Measurements from ENCODE around the gene SLC16A5.

GRCh38 chr17:75041656-75042280, 46.0 kb upstream of the SLC16A5 start:
- no peak for TF ChIP-seq ZNF8 (CRISPR knock-in tag; IDR thresholded peaks at IDR 0.05)
- no peak for TF ChIP-seq PATZ1 (CRISPR knock-in tag; IDR thresholded peaks at IDR 0.05; ENCODE audit: borderline replicate concordance)
- TF ChIP-seq ZC3H10 (CRISPR knock-in tag; IDR thresholded peaks at IDR 0.05), result no peak

Measured in SK-N-SH treated with all-trans-retinoic acid at 6 μM for 48 hours (cell line).